Lung (tissue), 12 donors: ENCODE data around the gene P3H2. TPM values are rescaled to one million over a fixed set of nuclear protein-coding genes. Genes with fewer than 3 reads are reported as not detected.
"Not testable (repeated sequence)": the region's sequence is repeated elsewhere in the genome, so short reads cannot be mapped to it uniquely, and the experiment has no call there.

ENCODE experiments used
- ATAC-seq: fragments of 200-7000 bp; cut with Tn5 transposase; one replicate; pipeline ENCODE4 v1.9.1; 2020; ENCODE audit warnings: moderate number of reproducible peaks; ENCODE audit not compliant: insufficient read depth, low FRiP score
- DNase-seq, 3 donors: peaks; one replicate each; pipeline ENCODE4 v3.0.0-alpha.2; 2013 to 2017
- H3K27ac ChIP-seq, 2 donors: one replicate each; pipeline ENCODE4 v1.5.1; 2013; ENCODE audit warnings: mild to moderate bottlenecking in 2 of 2, moderate library complexity in 2 of 2, control low read depth in 1 of 2, inconsistent platforms in 1 of 2, low read depth in 1 of 2, low read length in 1 of 2
- H3K27me3 ChIP-seq, 3 donors: one replicate each; pipeline ENCODE4 v1.5.1; 2013; ENCODE audit warnings: low read length in 2 of 3; ENCODE audit not compliant: control insufficient read depth in 3 of 3, insufficient read depth in 3 of 3
- H3K36me3 ChIP-seq, 4 donors: one replicate each; pipeline ENCODE4 v1.5.1; 2013; ENCODE audit warnings: low read length in 4 of 4, mild to moderate bottlenecking in 1 of 4, moderate library complexity in 1 of 4; ENCODE audit not compliant: control insufficient read depth in 4 of 4, insufficient read depth in 4 of 4
- H3K4me1 ChIP-seq, 5 donors: one replicate each; pipeline ENCODE4 v1.5.1; 2013; ENCODE audit warnings: low read length in 5 of 5, mild to moderate bottlenecking in 2 of 5, moderate library complexity in 1 of 5; ENCODE audit not compliant: control insufficient read depth in 5 of 5, insufficient read depth in 5 of 5
- H3K4me3 ChIP-seq: one replicate; pipeline ENCODE4 v1.5.1; 2013; ENCODE audit warnings: mild to moderate bottlenecking, control low read depth, moderate library complexity
- H3K9ac ChIP-seq, 2 donors: one replicate each; pipeline ENCODE4 v1.5.1; 2013; ENCODE audit warnings: low read length in 2 of 2, control low read depth in 1 of 2; ENCODE audit not compliant: insufficient read depth in 1 of 2
- H3K9me3 ChIP-seq, 4 donors: one replicate each; pipeline ENCODE4 v1.5.1; 2013; ENCODE audit warnings: low read length in 3 of 4, mild to moderate bottlenecking in 1 of 4, moderate library complexity in 1 of 4; ENCODE audit not compliant: control insufficient read depth in 4 of 4, insufficient read depth in 3 of 4
- CTCF ChIP-seq: IDR thresholded peaks from 2 replicates; pipeline ENCODE4 v1.5.1; 2012; ENCODE audit warnings: mild to moderate bottlenecking; ENCODE audit errors: control extremely low read depth, extremely low read depth
- WGBS, 2 donors: extraction: QIAGEN DNeasy Blood & Tissue Kit; methylation state at CpG; one replicate each; pipeline ENCODE4 v1.1.7; 2013; 5-methylcytosine and 5-hydroxymethylcytosine counted together
- polyA plus RNA-seq, 2 donors: library from polyadenylated mRNA; stranded (reverse); fragments of 200-250 nt; gene quantifications; one replicate each; pipeline ENCODE4 v1.2.1, GENCODE V29; 2013
- total RNA-seq, 2 donors: library from RNA; depleted of rRNA in 1 of 2; stranded (reverse); fragments of >200 nt in 1 of 2; gene quantifications; one replicate each; pipeline ENCODE4 v1.2.1, GENCODE V29; 2014 to 2021
- donor health status: control.
- donor health status: control.
- donor health status: Bipolar disorder and iron deficiency.
- donor health status: healthy.
- donor health status: DM: yes; HTN: yes; CAD: no.

The P3H2 gene
- total and polyA plus RNA-seq, 4 donors = 18.6 to 59.9 (median 40.6) TPM

DNA sequence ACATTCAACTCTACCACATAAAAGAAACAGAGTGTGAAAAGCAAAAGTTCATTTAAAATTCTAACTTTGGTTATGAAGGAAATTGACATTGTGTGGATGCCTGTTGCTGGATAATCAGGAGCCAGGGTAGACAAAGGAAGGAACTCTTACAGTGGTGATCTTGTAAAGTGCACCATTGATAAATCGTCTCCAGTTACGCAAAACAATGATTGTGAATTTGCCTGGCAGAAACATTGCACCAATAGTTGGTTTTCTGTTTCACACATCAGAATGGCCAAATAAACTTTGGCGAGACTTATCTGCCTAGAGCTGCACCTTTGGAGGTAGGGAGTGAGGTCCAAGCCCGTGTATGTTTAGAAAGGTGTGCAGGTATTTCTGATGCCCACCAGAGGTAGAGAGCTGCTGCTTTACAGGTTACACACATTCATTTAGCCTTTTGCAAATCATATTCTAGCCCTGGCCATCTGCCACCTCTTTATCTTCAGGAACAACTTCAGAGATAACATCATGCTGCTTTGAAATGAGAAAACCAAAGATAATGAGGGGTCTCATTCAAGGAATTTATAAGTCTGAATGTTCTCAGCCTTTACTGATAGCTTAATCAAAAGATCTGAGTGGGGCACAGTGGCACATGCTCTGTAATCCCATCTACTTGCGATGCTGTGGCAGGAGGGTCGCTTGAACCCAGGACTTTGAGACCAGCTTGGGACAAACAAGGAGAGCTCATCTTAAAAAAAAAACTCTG, 47.4 kb upstream of the P3H2 start:
- no peak for ATAC-seq
- WGBS, 2 donors = 75 to 81% methylated on average over 6 of the region's 6 CpGs

DNA sequence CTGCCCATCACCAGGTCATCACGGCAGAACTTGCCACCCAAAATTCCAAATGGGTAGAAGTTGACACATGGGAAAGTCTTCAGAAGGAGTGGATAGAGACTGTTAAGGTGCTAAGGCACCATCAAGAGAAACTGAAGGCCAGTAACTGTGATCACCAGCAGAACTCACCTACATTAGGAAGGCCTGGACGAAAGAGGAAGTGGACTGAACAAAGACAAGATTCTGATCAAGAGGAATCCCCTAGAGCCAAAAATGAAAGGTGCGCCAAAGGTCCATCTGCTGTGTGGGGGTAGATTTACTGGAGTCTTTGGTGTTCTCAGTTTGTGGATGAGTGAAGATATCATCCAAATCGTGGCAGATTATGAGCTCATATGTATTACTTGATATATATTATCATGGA, 46.3 kb upstream of the P3H2 start:
- DNase-seq (no peak), ATAC-seq (no peak)
- no peaks in the 10 kb centered on the region for H3K27me3 ChIP-seq
- H3K4me1 ChIP-seq = no peaks in the 10 kb centered on the region
- H3K36me3 ChIP-seq = no peaks in the 10 kb centered on the region
- no peak overlapping the region for H3K4me3 ChIP-seq
- H3K9me3 ChIP-seq = no peaks in the 10 kb centered on the region
- WGBS, 2 donors = 89 to 93% methylated on average over 4 of the region's 4 CpGs
- H3K27ac ChIP-seq = no peak overlapping the region
- no peak for TF ChIP-seq CTCF
- H3K9ac ChIP-seq = no peak overlapping the region

More for the DNA sequence above, 47.4 kb upstream of the P3H2 start:
- H3K36me3 ChIP-seq = no peaks in the 10 kb centered on the region
- H3K27me3 ChIP-seq = no peaks in the 10 kb centered on the region
- TF ChIP-seq CTCF = no peak
- H3K4me1 ChIP-seq = no peaks in the 10 kb centered on the region
- no peak overlapping the region for H3K27ac ChIP-seq
- H3K9me3 ChIP-seq = no peaks in the 10 kb centered on the region
- no peak overlapping the region for H3K9ac ChIP-seq
- no peak for DNase-seq
- no peak overlapping the region for H3K4me3 ChIP-seq

GRCh38 chr3:190165253-190165652, 44.6 kb upstream of the P3H2 start:
- H3K36me3 ChIP-seq = no peaks in the 10 kb centered on the region
- no peak for TF ChIP-seq CTCF
- no peak for ATAC-seq
- no peak overlapping the region for H3K4me3 ChIP-seq
- H3K9ac ChIP-seq = no peak overlapping the region
- no peaks in the 10 kb centered on the region for H3K9me3 ChIP-seq
- no peaks in the 10 kb centered on the region for H3K27me3 ChIP-seq
- no peak for DNase-seq
- H3K27ac ChIP-seq = no peak overlapping the region
- H3K4me1 ChIP-seq = no peaks in the 10 kb centered on the region

- H3K4me3 ChIP-seq, H3K9ac ChIP-seq, H3K36me3 ChIP-seq, H3K27ac ChIP-seq, H3K9me3 ChIP-seq, H3K27me3 ChIP-seq, DNase-seq, ATAC-seq, H3K4me1 ChIP-seq: not testable (repeated sequence)
- 78 to 86% methylated on average over 8 to 9 of the region's 9 CpGs for WGBS, 2 donors
Observed at GRCh38 chr3:190162013-190162412, 41.3 kb upstream of the P3H2 start.
